ENCODE results near the gene SLC7A10. TPM values are rescaled to one million over a fixed set of nuclear protein-coding genes. Genes with fewer than 3 reads are reported as not detected.

Gene SLC7A10
- total RNA-seq, 1 donor from 2014 or later: not detected

- intact Hi-C loops (cut with DNase I): no loop called here
- Histone ChIP-seq H3K36me3 (no peaks in the 10 kb centered on the region), H3K4me1 (peaks cover 0 to 4% of the 10 kb centered on the region in 2 donors), H3K4me3 (no peak overlapping the region), H3K27ac (no peak overlapping the region), H3K27me3 (no peaks in the 10 kb centered on the region), H3K9me3 (no peaks in the 10 kb centered on the region)
- TF ChIP-seq CTCF (IDR thresholded peaks at IDR 0.05): no peak
- DNase-seq (ENCODE audit: low spot score in 2 of 2): no peak
Observed at GRCh38 chr19:33270769-33271168, 45.1 kb upstream of the SLC7A10 start.

GRCh38 chr19:33269016-33269415 is 43.4 kb upstream of the SLC7A10 start:
- H3K27ac ChIP-seq: no peak overlapping the region
- H3K4me1 ChIP-seq: peaks cover 0 to 4% of the 10 kb centered on the region in 2 donors
- TF ChIP-seq CTCF (IDR thresholded peaks at IDR 0.05): no peak
- H3K36me3 ChIP-seq: no peaks in the 10 kb centered on the region
- no peak for DNase-seq (ENCODE audit: low spot score in 2 of 2)
- no peak overlapping the region for H3K4me3 ChIP-seq
- H3K9me3 ChIP-seq: no peaks in the 10 kb centered on the region
- intact Hi-C loops (cut with DNase I): no loop called here
- no peaks in the 10 kb centered on the region for H3K27me3 ChIP-seq

- no peak for DNase-seq (ENCODE audit: low spot score in 2 of 2)
- Histone ChIP-seq H3K27ac (no peak overlapping the region), H3K27me3 (no peaks in the 10 kb centered on the region), H3K9me3 (no peaks in the 10 kb centered on the region), H3K36me3 (no peaks in the 10 kb centered on the region), H3K4me3 (no peak overlapping the region), H3K4me1 (no peaks in the 10 kb centered on the region)
- intact Hi-C loops (cut with DNase I): no loop called here
- TF ChIP-seq CTCF (IDR thresholded peaks at IDR 0.05): no peak
Observed at GRCh38 chr19:33268162-33268991, 42.7 kb upstream of the SLC7A10 start.

GRCh38 chr19:33267706-33268105 is 42.1 kb upstream of the SLC7A10 start:
- H3K4me3 ChIP-seq: no peak overlapping the region
- DNase-seq (ENCODE audit: low spot score in 2 of 2): no peak

GRCh38 chr19:33266974-33267484 is 41.4 kb upstream of the SLC7A10 start:
- intact Hi-C loops (cut with DNase I): no loop called here
- no peak for DNase-seq (ENCODE audit: low spot score in 2 of 2)
- no peaks in the 10 kb centered on the region for H3K4me1 ChIP-seq
- no peaks in the 10 kb centered on the region for H3K9me3 ChIP-seq
- no peaks in the 10 kb centered on the region for H3K27me3 ChIP-seq
- no peak for TF ChIP-seq CTCF (IDR thresholded peaks at IDR 0.05)
- H3K27ac ChIP-seq: no peak overlapping the region
- no peak overlapping the region for H3K4me3 ChIP-seq
- no peaks in the 10 kb centered on the region for H3K36me3 ChIP-seq

More at GRCh38 chr19:33267706-33268105, 42.1 kb upstream of the SLC7A10 start:
- Histone ChIP-seq H3K27ac (no peak overlapping the region), H3K9me3 (no peaks in the 10 kb centered on the region), H3K4me1 (no peaks in the 10 kb centered on the region), H3K36me3 (no peaks in the 10 kb centered on the region), H3K27me3 (no peaks in the 10 kb centered on the region)
- intact Hi-C loops (cut with DNase I): no loop called here
- no peak for TF ChIP-seq CTCF (IDR thresholded peaks at IDR 0.05)

Measured in ascending aorta (tissue), 2 donors.